HepG2 (cell line): Measurements from ENCODE around the gene KCTD14. TPM values are rescaled to one million over a fixed set of nuclear protein-coding genes. Genes with fewer than 3 reads are reported as not detected.

ENCODE experiments used
- ATF1 ChIP-seq: IDR thresholded peaks from 2 replicates; pipeline ENCODE4 v1.6.1; 2016; ENCODE audit warnings: mild to moderate bottlenecking, control low read depth
- BRF2 ChIP-seq: sonication (generic); formaldehyde crosslinking; IDR thresholded peaks from 2 replicates; pipeline ENCODE4 v1.8.1; 2022; ENCODE audit warnings: mild to moderate bottlenecking, missing genetic modification reagents
- CENPT ChIP-seq: sonication (generic); formaldehyde crosslinking; IDR thresholded peaks from 2 replicates; pipeline ENCODE4 v1.8.0; 2022; ENCODE audit warnings: low read depth, mild to moderate bottlenecking, moderate library complexity, missing genetic modification reagents
- GMEB1 ChIP-seq: sonication (generic); formaldehyde crosslinking; IDR thresholded peaks from 2 replicates; pipeline ENCODE4 v1.5.1; 2020; ENCODE audit warnings: missing genetic modification reagents, mild to moderate bottlenecking, borderline replicate concordance
- GTF3A ChIP-seq: sonication (generic); formaldehyde crosslinking; conservative IDR thresholded peaks from 2 replicates; pipeline ENCODE4 v1.4.0; 2020; ENCODE audit warnings: mild to moderate bottlenecking, missing genetic modification reagents
- HNF4A ChIP-seq: sonication (generic); formaldehyde crosslinking; IDR thresholded peaks from 2 replicates; pipeline ENCODE4 v1.4.0; 2020; ENCODE audit warnings: missing genetic modification reagents
- KLF16 ChIP-seq, 2 experiments: sonication (generic) in 1 of 2; formaldehyde crosslinking in 1 of 2; IDR thresholded peaks; 2 replicates each; pipeline versions ENCODE4 v1.6.1 to v1.8.0; 2016 to 2023; ENCODE audit warnings: missing genetic modification reagents in 2 of 2, missing compliant biosample characterization in 1 of 2
- MBNL3 ChIP-seq: fragments of 250-450 bp; sonication (Bioruptor Pico); conservative IDR thresholded peaks from 2 replicates; pipeline ENCODE4 v1.8.0; 2022; ENCODE audit warnings: mild to moderate bottlenecking, inconsistent platforms
- MEF2D ChIP-seq: sonication (generic); formaldehyde crosslinking; IDR thresholded peaks from 2 replicates; pipeline ENCODE4 v1.5.1; 2020; ENCODE audit warnings: mild to moderate bottlenecking, missing genetic modification reagents
- MYC ChIP-seq: sonication (generic); formaldehyde crosslinking; IDR thresholded peaks from 2 replicates; pipeline ENCODE4 v1.9.0; 2021; ENCODE audit warnings: missing genetic modification reagents, borderline replicate concordance
- NR2F1 ChIP-seq, 2 experiments: fragments of 450-650 bp in 1 of 2; formaldehyde crosslinking in 1 of 2; IDR thresholded peaks; 2 replicates each; pipeline versions ENCODE4 v1.5.0 to v1.6.1; 2016 to 2020; ENCODE audit warnings: mild to moderate bottlenecking in 1 of 2, missing compliant biosample characterization in 1 of 2, missing genetic modification reagents in 1 of 2, moderate library complexity in 1 of 2
- NR2F6 ChIP-seq, 2 experiments: IDR thresholded peaks; 2 replicates each; pipeline ENCODE4 v1.6.1; 2016; ENCODE audit warnings: antibody characterized with exemption in 1 of 2, mild to moderate bottlenecking in 1 of 2
- PHF5A ChIP-seq: IDR thresholded peaks from one replicate; pipeline ENCODE4 v1.6.1; 2018; ENCODE audit warnings: low read depth, missing genetic modification reagents; ENCODE audit not compliant: unreplicated experiment
- PLSCR1 ChIP-seq: sonication (generic); formaldehyde crosslinking; IDR thresholded peaks from 2 replicates; pipeline ENCODE4 v1.5.0; 2020; ENCODE audit warnings: missing genetic modification reagents, mild to moderate bottlenecking, borderline replicate concordance
- POLR2G ChIP-seq: fragments of 200-400 bp; formaldehyde crosslinking; IDR thresholded peaks from 2 replicates; pipeline ENCODE4 v1.6.1; 2018; ENCODE audit warnings: mild to moderate bottlenecking, low read depth, low read length, moderate library complexity
- TEAD3 ChIP-seq: optimal IDR thresholded peaks from 2 replicates; pipeline ENCODE3; 2016; ENCODE audit warnings: borderline replicate concordance
- UBTF ChIP-seq: sonication (generic); formaldehyde crosslinking; IDR thresholded peaks from 2 replicates; pipeline ENCODE4 v1.4.0; 2020; ENCODE audit warnings: mild to moderate bottlenecking, missing genetic modification reagents
- ZBTB3 ChIP-seq: sonication (generic); formaldehyde crosslinking; IDR thresholded peaks from 2 replicates; pipeline ENCODE4 v1.4.0; 2020; ENCODE audit warnings: low read depth, mild to moderate bottlenecking, moderate library complexity, missing genetic modification reagents, borderline replicate concordance
- ZNF234 ChIP-seq: sonication (generic); formaldehyde crosslinking; conservative IDR thresholded peaks from 2 replicates; pipeline ENCODE4 v1.5.1; 2020; ENCODE audit warnings: mild to moderate bottlenecking, missing genetic modification reagents
- ZNF33B ChIP-seq: sonication (generic); formaldehyde crosslinking; IDR thresholded peaks from 2 replicates; pipeline ENCODE4 v1.5.1; 2020; ENCODE audit warnings: mild to moderate bottlenecking, missing genetic modification reagents
- ZNF343 ChIP-seq: sonication (generic); formaldehyde crosslinking; IDR thresholded peaks from 2 replicates; pipeline ENCODE4 v1.4.0; 2020; ENCODE audit warnings: mild to moderate bottlenecking, missing genetic modification reagents
- ZNF354B ChIP-seq: sonication (generic); formaldehyde crosslinking; IDR thresholded peaks from 2 replicates; pipeline ENCODE4 v1.8.0; 2022; ENCODE audit warnings: mild to moderate bottlenecking, missing genetic modification reagents
- ZNF510 ChIP-seq: sonication (generic); formaldehyde crosslinking; IDR thresholded peaks from 2 replicates; pipeline ENCODE4 v1.4.0; 2020; ENCODE audit warnings: low read depth, mild to moderate bottlenecking, missing genetic modification reagents
- ZNF530 ChIP-seq: sonication (generic); formaldehyde crosslinking; IDR thresholded peaks from 2 replicates; pipeline ENCODE4 v1.5.0; 2020; ENCODE audit warnings: low read depth, mild to moderate bottlenecking, missing genetic modification reagents
- ZNF644 ChIP-seq: IDR thresholded peaks from 2 replicates; pipeline ENCODE4 v1.6.1; 2016; ENCODE audit warnings: low read depth
- ZNF75D ChIP-seq: sonication (generic); formaldehyde crosslinking; IDR thresholded peaks from 2 replicates; pipeline ENCODE4 v1.8.1; 2023; ENCODE audit warnings: missing genetic modification reagents, mild to moderate bottlenecking, borderline replicate concordance
- ZSCAN12 ChIP-seq: sonication (generic); formaldehyde crosslinking; IDR thresholded peaks from 2 replicates; pipeline ENCODE4 v1.9.0; 2021; ENCODE audit warnings: mild to moderate bottlenecking, missing genetic modification reagents
- polyA plus RNA-seq, 8 experiments: library from polyadenylated mRNA; depleted of rRNA in 3 of 8; stranded (reverse) in 7 of 8; unstranded in 1 of 8; fragments of >200 nt; fragmentation: Illumina TruSeq in 4 of 8; extraction: Trizol in 4 of 8; gene quantifications; 2 replicates each; pipeline versions ENCODE4 v1.2.1 to v1.2.3, GENCODE V29; 2011 to 2016; ENCODE audit warnings: low read depth in 4 of 8, missing spikeins in 1 of 8, mixed read lengths in 1 of 8; ENCODE audit not compliant: insufficient read depth in 1 of 8
- total RNA-seq, 5 experiments: library from RNA; depleted of rRNA; stranded (reverse); fragments of >200 nt; fragmentation: Illumina TruSeq; extraction: Trizol; gene quantifications; 2 replicates each; pipeline ENCODE4 v1.2.3, GENCODE V29; 2016; ENCODE audit warnings: low read depth in 1 of 5

Gene KCTD14
- total and polyA plus RNA-seq, 2 of the 13 experiments (the other 11 are each of a cell fraction or from before 2014, with no cell fraction given): 10.3 to 15.6 TPM

- TF ChIP-seq GMEB1 (CRISPR knock-in tag): no peak
- TF ChIP-seq ZNF530 (CRISPR knock-in tag): no peak
- no peak for TF ChIP-seq NR2F1 (CRISPR knock-in tag; IDR thresholded peaks at IDR 0.05)
- TF ChIP-seq KLF16 (CRISPR knock-in tag; IDR thresholded peaks at IDR 0.05): no peak
- TF ChIP-seq ZNF234 (CRISPR knock-in tag): no peak
- TF ChIP-seq PHF5A (CRISPR knock-in tag): no peak
- TF ChIP-seq MYC: no peak
- TF ChIP-seq ZNF33B (CRISPR knock-in tag): no peak
- TF ChIP-seq GTF3A (CRISPR knock-in tag): no peak
- no peak for TF ChIP-seq ZBTB3 (CRISPR knock-in tag)
- 0 out of 2 replicates have a peak, but pooled peaks have one; percentile 47 for TF ChIP-seq ZNF644 (CRISPR knock-in tag)
- no peak for TF ChIP-seq MEF2D
- TF ChIP-seq HNF4A (CRISPR knock-in tag): no peak
- TF ChIP-seq CENPT (CRISPR knock-in tag): no peak
- no peak for TF ChIP-seq ZNF343 (CRISPR knock-in tag)
- no peak for TF ChIP-seq ZNF354B
- TF ChIP-seq ZNF75D (CRISPR knock-in tag): no peak
- TF ChIP-seq PLSCR1 (CRISPR knock-in tag): no peak
- no peak for TF ChIP-seq UBTF
- peak; percentile 31 for TF ChIP-seq TEAD3 (CRISPR knock-in tag)
- TF ChIP-seq ZSCAN12 (CRISPR knock-in tag): no peak
- no peak for TF ChIP-seq ATF1
- TF ChIP-seq BRF2 (CRISPR knock-in tag): no peak
- TF ChIP-seq POLR2G: no peak
- TF ChIP-seq ZNF510 (CRISPR knock-in tag): no peak
- TF ChIP-seq MBNL3 (CRISPR knock-in tag): no peak
- TF ChIP-seq NR2F6 (IDR thresholded peaks at IDR 0.05): no peak
- TF ChIP-seq NR2F6 (CRISPR knock-in tag; IDR thresholded peaks at IDR 0.05): no peak
Observed at GRCh38 chr11:78010755-78011154, 12.3 kb downstream of the KCTD14 start (continued).
